ENCODE measurements around the gene FXYD6.

FXYD6 gene

DNA sequence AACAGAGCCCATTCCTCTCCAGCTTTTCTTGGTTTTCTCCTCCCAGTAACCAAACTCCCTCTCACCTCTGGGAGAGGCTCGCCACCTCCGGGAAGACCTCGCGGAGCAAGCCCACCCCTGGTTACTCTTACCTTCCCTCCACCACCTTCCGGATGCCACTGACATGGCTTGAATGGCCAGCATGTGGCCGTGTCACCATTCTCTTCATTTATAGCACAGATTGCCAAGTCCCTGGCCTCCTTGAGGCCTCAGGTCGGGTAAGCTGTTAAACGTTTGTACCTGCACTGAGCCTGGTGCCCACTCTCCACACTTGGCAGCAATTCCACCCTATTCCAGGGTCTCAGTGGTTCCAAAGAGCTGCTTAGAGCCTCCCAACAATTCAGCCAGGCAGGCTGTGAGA, 43.9 kb downstream of the FXYD6 start:
- Histone ChIP-seq H3K9me3 (no peaks in the 10 kb centered on the region), H3K27me3 (no peaks in the 10 kb centered on the region), H3K4me1 (ENCODE audit: control insufficient read depth in 1 of 2, insufficient read depth in 1 of 2, low read depth in 1 of 2, low read length in 1 of 2) (peaks cover 8 to 13% of the 10 kb centered on the region in 2 experiments), H3K4me3 (ENCODE audit: low read depth in 1 of 2, low read length in 1 of 2) (no peak overlapping the region), H3K36me3 (no peaks in the 10 kb centered on the region), H3K27ac (no peak overlapping the region)
- TF ChIP-seq, protein P1, sequence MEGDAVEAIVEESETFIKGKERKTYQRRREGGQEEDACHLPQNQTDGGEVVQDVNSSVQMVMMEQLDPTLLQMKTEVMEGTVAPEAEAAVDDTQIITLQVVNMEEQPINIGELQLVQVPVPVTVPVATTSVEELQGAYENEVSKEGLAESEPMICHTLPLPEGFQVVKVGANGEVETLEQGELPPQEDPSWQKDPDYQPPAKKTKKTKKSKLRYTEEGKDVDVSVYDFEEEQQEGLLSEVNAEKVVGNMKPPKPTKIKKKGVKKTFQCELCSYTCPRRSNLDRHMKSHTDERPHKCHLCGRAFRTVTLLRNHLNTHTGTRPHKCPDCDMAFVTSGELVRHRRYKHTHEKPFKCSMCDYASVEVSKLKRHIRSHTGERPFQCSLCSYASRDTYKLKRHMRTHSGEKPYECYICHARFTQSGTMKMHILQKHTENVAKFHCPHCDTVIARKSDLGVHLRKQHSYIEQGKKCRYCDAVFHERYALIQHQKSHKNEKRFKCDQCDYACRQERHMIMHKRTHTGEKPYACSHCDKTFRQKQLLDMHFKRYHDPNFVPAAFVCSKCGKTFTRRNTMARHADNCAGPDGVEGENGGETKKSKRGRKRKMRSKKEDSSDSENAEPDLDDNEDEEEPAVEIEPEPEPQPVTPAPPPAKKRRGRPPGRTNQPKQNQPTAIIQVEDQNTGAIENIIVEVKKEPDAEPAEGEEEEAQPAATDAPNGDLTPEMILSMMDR (IDR thresholded peaks at IDR 0.05), result no peak

DNA sequence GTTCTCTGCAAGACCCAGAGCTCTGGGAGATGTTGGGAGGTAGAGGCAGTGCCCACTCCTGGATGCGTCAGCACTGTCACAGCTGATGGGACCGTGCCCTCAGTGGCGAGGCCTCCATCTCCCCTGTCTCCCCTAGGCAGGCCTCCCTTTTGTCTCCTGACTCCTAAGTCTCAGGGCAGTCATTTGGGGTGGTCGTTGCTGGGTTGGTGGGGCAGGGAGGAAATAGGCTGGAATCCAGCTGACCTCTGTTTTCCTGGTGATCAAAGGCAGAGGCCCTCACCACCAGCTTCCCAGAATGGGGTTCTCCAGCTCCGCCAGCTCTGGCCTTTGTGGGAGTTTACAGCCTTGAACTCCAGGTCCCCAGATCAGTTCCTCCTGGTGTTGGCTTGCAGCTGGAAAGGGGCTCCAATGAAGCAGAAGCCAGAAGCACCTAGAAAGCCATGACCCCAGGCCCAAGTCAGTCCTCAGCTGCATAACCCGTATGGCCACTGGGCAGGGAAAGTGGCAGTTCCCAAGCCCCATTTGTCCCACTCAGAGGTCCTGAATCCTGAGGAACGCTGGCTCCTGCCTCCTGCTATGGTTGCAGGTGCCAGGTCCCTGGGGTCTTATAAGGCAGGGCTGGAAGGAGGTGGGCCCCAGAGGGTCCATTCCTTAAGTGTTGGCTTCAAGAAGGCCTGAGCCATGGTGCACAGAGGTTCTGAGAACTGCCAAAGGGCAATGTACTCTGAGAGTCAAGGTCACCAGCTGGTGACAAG, 44.6 kb downstream of the FXYD6 start:
- TF ChIP-seq, protein P1 (IDR thresholded peaks at IDR 0.05), result no peak
- no peaks in the 10 kb centered on the region for H3K27me3 ChIP-seq

DNA sequence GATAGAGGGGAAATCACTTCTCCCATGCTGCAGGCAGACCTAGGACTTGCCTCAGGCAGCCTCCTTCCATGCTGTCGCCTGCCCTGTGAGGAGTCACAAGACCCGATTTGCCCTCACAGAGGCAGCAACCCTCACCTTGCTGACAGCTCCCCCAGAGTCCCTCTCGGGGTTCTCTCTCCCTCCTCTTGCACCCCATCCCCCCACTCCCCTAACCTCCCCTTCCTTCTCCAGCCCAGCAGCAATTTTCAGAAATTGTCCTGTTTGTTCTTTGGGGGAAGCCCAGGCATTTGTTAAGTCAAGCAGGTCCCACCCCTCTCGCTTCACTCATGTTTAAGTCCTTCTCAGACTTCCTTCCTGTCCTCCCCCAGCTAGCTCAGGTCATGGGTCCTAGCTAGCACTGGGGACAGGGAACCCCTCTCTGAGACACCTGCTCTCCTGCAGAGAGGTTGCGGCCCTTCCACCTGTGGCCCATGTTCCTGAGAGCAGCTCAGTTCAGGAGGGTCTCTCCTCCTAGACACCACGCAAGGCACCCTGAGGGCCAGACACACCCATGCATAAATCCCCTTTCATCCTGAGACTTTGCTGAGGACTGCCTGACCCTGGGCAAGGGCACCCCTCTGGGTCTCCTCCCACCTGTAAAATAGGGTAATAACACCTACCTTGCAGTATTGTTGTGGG, 45.6 kb downstream of the FXYD6 start:
- no peak overlapping the region for H3K27ac ChIP-seq
- H3K9me3 ChIP-seq, result no peaks in the 10 kb centered on the region
- no peaks in the 10 kb centered on the region for H3K27me3 ChIP-seq
- H3K4me1 ChIP-seq (ENCODE audit: control insufficient read depth in 1 of 2, insufficient read depth in 1 of 2, low read depth in 1 of 2, low read length in 1 of 2), result peaks cover 0 to 1% of the 10 kb centered on the region in 2 experiments
- H3K4me3 ChIP-seq (ENCODE audit: low read depth in 1 of 2, low read length in 1 of 2), result no peak overlapping the region
- H3K36me3 ChIP-seq, result no peaks in the 10 kb centered on the region
- TF ChIP-seq, protein P1 (IDR thresholded peaks at IDR 0.05), result no peak

More for the DNA sequence above, 44.6 kb downstream of the FXYD6 start:
- H3K27ac ChIP-seq, result no peak overlapping the region
- no peak overlapping the region for H3K4me3 ChIP-seq (ENCODE audit: low read depth in 1 of 2, low read length in 1 of 2)
- no peaks in the 10 kb centered on the region for H3K36me3 ChIP-seq
- H3K9me3 ChIP-seq, result no peaks in the 10 kb centered on the region
- peaks cover 8 to 11% of the 10 kb centered on the region in 2 experiments for H3K4me1 ChIP-seq (ENCODE audit: control insufficient read depth in 1 of 2, insufficient read depth in 1 of 2, low read depth in 1 of 2, low read length in 1 of 2)

DNA sequence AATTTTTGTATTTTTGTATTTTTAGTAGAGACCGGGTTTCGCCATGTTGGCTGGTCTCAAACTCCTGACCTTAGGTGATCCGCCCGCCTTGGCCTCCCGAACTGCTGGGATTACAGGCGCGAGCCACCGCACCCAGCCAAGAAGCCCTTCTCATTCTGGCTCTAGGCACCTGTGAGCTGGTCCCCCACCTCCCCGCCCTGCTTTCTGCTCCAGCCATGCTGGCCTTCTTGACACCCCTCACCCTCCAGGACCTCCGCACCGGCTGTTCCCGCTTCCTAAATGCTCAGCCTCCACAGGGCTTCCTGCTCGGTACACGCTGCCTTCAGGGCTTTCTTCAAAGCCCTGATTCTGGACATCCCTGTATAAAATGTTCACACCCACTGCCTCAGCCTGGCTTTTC, 46.4 kb downstream of the FXYD6 start:
- H3K27ac ChIP-seq, result no peak overlapping the region
- no peaks in the 10 kb centered on the region for H3K36me3 ChIP-seq
- no peaks in the 10 kb centered on the region for H3K27me3 ChIP-seq
- no peak overlapping the region for H3K4me3 ChIP-seq (ENCODE audit: low read depth in 1 of 2, low read length in 1 of 2)
- no peaks in the 10 kb centered on the region for H3K9me3 ChIP-seq
- H3K4me1 ChIP-seq (ENCODE audit: control insufficient read depth in 1 of 2, insufficient read depth in 1 of 2, low read depth in 1 of 2, low read length in 1 of 2), result peaks cover 2 to 4% of the 10 kb centered on the region in 2 experiments
- TF ChIP-seq, protein P1 (IDR thresholded peaks at IDR 0.05), result no peak

DNA sequence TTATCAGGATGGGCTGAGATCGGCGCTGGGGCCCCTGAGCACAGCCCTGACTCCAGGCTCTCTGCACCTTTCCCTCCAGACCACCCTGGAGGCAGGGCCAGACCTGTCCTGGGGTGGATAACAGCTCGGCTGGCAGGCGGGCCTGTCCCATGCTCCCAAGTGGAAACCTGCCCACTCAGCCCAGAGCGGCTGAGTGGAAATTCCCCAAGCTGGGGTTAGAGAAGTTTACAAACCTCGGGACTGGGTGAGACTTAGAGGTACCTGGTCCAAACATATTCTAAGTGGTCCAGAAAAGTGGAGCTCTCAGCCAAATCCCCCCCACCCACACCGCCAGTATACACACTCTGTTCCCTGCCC, 47.1 kb downstream of the FXYD6 start:
- H3K27me3 ChIP-seq, result peaks cover 3% of the 10 kb centered on the region
- H3K4me1 ChIP-seq (ENCODE audit: control insufficient read depth in 1 of 2, insufficient read depth in 1 of 2, low read depth in 1 of 2, low read length in 1 of 2), result peaks cover 10 to 11% of the 10 kb centered on the region in 2 experiments
- no peak overlapping the region for H3K4me3 ChIP-seq (ENCODE audit: low read depth in 1 of 2, low read length in 1 of 2)
- H3K27ac ChIP-seq, result no peak overlapping the region
- TF ChIP-seq, protein P1 (IDR thresholded peaks at IDR 0.05), result no peak
- no peaks in the 10 kb centered on the region for H3K9me3 ChIP-seq
- no peaks in the 10 kb centered on the region for H3K36me3 ChIP-seq
